ENCODE data around the gene UROC1.

Gene UROC1

DNA sequence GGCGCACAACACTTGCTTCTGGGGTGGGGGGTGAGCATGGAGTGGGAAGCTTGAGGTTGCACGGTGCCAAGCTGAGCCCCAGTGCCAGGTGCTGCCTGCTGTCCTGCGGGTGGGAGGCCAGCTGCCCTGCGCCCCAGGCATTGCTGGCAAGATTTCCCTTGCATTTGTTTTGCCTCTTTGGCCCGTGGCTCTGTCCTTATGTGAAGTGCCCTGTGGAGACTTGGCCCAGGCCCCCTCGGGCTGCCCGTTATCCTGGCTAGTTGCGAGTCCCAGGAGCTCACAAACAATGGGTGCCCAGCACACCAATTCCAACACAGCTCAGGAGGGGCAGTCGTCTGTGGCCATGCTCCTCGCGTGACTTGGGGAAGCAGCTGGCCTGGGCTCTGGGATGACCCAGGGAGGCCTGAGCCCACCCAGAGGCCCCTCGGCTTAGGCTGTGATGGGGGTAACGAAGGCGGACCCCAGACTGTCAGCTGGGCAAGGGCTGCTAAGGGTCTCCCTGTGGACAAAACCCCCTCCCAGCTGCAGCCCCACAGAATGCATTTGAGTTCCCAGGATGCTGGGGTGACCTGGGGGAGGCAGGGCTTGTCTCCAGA lies 35.2 kb upstream of the UROC1 start:
- H3K36me3 ChIP-seq = no peaks in the 10 kb centered on the region
- peaks cover 0 to 37% of the 10 kb centered on the region in 2 donors for H3K27me3 ChIP-seq
- peak in 1 of 2 donors; percentile 61 for DNase-seq
- intact Hi-C loops (cut with DNase I; ENCODE audit: low total_unique reads) = no loop called here
- H3K4me1 ChIP-seq = no peaks in the 10 kb centered on the region
- TF ChIP-seq, protein P1, sequence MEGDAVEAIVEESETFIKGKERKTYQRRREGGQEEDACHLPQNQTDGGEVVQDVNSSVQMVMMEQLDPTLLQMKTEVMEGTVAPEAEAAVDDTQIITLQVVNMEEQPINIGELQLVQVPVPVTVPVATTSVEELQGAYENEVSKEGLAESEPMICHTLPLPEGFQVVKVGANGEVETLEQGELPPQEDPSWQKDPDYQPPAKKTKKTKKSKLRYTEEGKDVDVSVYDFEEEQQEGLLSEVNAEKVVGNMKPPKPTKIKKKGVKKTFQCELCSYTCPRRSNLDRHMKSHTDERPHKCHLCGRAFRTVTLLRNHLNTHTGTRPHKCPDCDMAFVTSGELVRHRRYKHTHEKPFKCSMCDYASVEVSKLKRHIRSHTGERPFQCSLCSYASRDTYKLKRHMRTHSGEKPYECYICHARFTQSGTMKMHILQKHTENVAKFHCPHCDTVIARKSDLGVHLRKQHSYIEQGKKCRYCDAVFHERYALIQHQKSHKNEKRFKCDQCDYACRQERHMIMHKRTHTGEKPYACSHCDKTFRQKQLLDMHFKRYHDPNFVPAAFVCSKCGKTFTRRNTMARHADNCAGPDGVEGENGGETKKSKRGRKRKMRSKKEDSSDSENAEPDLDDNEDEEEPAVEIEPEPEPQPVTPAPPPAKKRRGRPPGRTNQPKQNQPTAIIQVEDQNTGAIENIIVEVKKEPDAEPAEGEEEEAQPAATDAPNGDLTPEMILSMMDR (IDR thresholded peaks at IDR 0.05) = no peak
- no peak overlapping the region for H3K27ac ChIP-seq
- H3K4me3 ChIP-seq = no peak overlapping the region
- H3K9me3 ChIP-seq = no peaks in the 10 kb centered on the region

DNA sequence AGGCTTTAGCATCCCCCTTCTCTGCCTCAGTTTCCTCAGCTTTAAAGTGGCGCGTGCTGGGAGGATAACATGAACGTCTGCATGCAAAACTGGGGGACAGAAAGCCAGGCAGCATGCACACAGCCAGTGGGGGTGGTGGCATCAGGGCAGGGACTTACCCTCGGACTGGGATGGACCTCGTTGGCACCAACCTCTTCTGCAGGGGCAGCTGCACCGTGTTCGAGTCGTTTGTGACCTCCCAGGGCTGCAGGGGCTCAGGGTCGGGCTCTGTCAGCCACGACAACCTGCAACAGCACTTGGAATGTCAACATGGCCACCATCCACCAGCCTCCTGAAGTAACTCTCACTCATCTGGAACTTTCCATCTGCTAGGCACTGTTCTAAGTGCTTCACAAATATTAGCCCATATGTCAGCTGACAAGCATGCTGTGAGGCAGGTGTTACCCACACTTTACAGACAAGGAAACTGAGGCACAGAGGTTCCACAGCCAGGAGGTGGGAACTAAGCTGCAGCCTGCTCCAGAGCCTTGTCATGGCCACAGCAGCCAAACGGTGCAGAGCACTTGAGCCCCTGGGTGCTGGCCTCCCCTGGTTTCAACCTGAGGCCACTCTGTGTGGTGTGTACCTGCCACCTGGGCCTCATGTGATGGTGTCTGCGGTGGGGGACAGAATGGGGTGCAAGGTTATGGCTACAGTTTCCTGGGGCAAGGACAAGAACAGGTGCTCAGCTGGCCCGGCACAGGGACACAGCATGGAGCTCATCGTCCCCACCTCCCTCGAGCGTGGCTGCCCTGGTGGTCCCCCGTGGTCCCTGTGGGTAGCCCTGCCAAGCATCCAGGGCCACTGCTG lies 34.5 kb upstream of the UROC1 start:
- Histone ChIP-seq H3K4me1 (no peaks in the 10 kb centered on the region), H3K36me3 (no peaks in the 10 kb centered on the region), H3K4me3 (no peak overlapping the region), H3K27ac (no peak overlapping the region), H3K27me3 (peaks cover 0 to 37% of the 10 kb centered on the region in 2 donors), H3K9me3 (no peaks in the 10 kb centered on the region)
- intact Hi-C loops (cut with DNase I; ENCODE audit: low total_unique reads) = no loop called here
- DNase-seq = peak in 1 of 2 donors; percentile 23
- TF ChIP-seq, protein P1 (IDR thresholded peaks at IDR 0.05) = no peak

DNA sequence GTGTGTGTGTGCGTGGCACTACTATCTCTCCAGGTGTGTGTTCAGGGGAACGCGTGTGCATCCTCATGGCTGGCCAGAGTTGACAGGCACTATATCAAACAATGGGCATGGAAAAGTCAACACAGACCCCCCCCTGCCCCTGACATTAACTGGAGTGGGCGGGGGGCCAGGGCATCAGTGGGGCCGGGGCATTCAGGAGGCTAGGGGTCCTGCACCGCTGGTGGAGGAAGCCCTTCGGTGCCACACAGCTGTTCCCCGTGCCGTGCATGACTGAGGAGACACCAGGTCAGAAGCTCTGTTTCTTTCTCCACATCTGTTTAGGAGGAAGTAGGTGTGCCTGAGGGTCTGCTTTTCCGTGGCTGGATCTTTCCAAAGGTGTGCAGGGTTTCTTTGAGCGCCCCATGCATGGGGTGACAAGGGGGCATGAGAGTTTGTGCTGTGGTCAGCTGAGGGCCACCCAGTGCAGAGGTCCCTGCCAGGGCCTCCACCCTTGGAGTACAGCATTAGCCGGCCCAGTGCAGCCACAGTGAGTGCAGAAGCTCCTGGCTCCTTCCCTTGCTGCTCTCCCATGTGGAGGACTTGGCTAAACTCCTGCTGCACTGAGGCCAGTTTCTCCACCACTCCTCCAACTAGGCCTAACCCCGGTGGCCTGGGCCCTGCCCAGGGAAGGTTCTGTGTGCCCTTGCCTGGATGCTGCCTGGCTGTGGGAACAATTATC lies 33.7 kb upstream of the UROC1 start:
- peak in 1 of 2 donors; percentile 35 for DNase-seq
- H3K27ac ChIP-seq = no peak overlapping the region
- peaks cover 0 to 38% of the 10 kb centered on the region in 2 donors for H3K27me3 ChIP-seq
- no peaks in the 10 kb centered on the region for H3K9me3 ChIP-seq
- TF ChIP-seq, protein P1 (IDR thresholded peaks at IDR 0.05) = no peak
- no peak overlapping the region for H3K4me3 ChIP-seq
- H3K36me3 ChIP-seq = no peaks in the 10 kb centered on the region
- intact Hi-C loops (cut with DNase I; ENCODE audit: low total_unique reads) = no loop called here
- H3K4me1 ChIP-seq = no peaks in the 10 kb centered on the region

DNA sequence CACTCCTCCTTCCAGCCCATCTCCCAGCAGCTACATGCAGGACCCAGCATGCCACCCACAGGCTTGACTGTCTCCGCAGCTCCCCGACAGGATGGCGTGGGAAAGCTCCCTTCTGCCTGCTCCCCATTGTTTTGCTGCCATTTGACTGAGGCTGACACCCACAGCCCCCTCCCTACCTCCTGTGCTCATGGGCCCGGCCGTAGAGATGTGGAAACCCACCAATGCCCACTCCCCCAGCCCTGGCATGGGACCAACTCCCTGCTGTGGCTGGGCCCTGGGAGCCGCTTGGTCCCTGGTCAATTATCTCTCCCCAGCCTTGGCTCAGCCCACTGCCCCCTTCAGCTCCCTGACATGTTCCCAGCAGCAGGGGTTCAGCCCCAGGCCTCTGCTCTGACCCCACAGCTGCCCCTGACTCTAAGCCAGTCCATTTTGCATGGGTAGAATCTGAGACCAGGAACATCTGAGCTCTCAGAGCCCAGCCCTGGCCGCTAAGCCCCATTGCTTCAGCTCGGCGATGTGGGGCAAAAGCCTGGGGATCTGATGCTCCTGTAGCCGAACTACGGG lies 33.0 kb upstream of the UROC1 start:
- intact Hi-C loops (cut with DNase I; ENCODE audit: low total_unique reads) = no loop called here
- Histone ChIP-seq H3K9me3 (no peaks in the 10 kb centered on the region), H3K4me3 (no peak overlapping the region), H3K27ac (no peak overlapping the region), H3K27me3 (peaks cover 0 to 38% of the 10 kb centered on the region in 2 donors), H3K36me3 (no peaks in the 10 kb centered on the region), H3K4me1 (no peaks in the 10 kb centered on the region)
- peak in 1 of 2 donors; percentile 54 for DNase-seq
- TF ChIP-seq, protein P1 (IDR thresholded peaks at IDR 0.05) = no peak

DNA sequence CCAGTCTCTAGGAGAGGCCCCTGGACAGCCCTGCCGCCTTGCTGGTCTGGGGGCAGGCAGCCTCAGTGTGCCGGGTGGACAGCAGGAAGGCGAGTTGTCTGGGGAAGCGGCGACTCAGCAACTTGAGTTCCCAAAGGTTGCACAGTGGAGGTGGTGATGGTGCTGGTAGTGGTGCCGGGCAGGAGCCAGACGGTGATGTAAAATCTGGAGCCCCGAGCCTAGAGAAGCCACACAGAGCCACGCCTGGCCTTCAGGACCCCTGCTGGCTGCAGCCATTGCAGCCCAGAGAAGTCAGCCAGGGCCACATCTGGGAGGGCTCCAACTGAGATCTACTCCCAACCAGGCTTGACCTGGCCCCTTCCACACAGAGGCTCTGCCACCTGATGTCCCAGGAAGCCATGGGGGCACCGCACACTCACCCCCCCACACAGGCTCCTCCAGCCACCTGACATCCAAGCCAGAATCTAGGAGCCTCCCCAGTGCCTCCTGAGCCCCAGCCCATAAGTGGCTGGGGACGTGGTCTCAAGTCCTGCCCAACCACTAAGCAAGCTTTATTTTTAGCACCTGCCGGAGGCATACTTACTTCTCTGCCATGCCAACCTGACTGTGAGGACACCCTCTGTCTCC lies 32.4 kb upstream of the UROC1 start:
- TF ChIP-seq, protein P1 (IDR thresholded peaks at IDR 0.05) = no peak
- intact Hi-C loops (cut with DNase I; ENCODE audit: low total_unique reads) = no loop called here
- Histone ChIP-seq H3K27me3 (peaks cover 0 to 34% of the 10 kb centered on the region in 2 donors), H3K27ac (no peak overlapping the region), H3K4me3 (no peak overlapping the region), H3K9me3 (no peaks in the 10 kb centered on the region), H3K4me1 (no peaks in the 10 kb centered on the region), H3K36me3 (no peaks in the 10 kb centered on the region)
- DNase-seq = peak in 1 of 2 donors; percentile 37

Data from tibial artery (tissue), 4 donors.